Measurements from ENCODE around the gene AKAP8.

The AKAP8 gene

GRCh38 chr19:15330801-15331418 is 48.7 kb downstream of the AKAP8 start:
- no peak for DNase-seq

GRCh38 chr19:15328312-15328711 is 51.3 kb downstream of the AKAP8 start:
- DNase-seq, result no peak

- DNase-seq, result no peak
These were observed 54.6 kb downstream of the AKAP8 start for GRCh38 chr19:15324791-15325519.

DNA sequence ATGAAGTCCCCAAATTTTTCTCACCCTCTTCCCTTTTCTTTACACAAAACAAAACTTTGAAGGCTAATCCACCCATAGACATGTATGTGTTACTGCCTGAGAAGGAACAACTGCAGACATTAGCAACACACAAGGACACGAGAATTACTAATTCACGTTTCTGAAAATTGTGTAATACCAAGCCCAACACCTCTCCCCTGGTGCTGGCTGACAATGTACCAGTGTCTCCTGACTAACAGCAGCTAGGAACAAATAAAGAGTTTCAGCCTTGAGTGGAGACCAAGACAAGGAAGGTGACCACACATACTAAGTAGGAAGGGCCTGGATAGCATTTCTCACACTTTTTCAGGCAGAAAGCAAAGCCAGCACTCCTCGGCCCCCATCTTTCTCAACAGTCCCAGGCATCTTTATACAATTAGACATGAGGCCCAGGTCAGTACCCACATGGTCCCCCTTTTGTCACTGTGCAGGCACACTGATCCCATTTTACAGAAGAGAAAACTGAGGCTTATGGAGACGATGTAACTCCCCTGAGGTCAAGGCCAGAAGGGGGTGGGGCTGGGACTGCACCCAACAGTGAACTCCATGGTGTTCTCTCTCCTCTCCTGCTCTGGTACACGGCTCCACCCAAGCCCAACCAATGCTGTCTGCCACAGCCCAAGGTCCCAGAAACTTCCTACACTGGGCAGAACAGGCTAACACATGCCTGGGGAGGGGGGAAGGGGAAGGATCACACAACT is 55.9 kb downstream of the AKAP8 start:
- no peak for DNase-seq

DNA sequence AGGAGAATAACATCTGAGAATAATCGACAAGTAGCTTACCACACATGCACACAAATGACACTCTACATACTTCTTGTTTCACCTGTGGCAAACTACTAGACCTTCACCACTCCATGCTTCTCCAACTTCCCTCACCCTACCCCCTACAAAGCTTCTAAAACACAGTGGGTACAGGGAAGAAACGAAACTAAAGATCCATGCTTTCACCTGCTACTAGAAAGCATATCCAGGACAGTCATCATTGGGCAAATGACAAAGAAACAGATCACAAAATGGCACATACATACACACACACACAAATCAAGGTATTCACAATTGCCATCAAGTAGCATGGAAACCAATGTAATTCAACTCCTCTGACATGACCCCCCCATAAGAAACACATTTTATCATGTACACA is 57.8 kb downstream of the AKAP8 start:
- no peak for DNase-seq

GRCh38 chr19:15320116-15320515 is 59.5 kb downstream of the AKAP8 start:
- no peak for DNase-seq

DNA sequence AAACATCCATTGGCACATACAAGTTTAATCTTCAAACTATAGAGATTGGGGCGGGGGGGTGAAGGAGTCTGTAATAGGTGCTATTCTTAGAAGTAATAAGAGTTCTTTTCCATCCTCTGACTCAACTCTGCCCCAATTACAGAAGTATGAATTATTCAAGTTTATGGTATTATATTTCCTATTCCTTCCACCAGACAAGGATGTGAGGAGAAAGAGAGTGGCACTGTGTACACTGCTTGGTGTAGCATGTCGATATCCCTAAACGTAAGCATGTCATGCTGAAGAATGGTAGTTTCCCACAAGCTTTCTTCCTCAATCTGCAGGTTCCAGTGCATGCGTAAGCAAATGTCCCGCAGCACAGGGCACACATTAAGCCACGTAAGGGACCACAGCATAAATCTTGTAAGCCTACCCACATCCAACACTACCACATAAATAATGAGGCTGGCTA is 61.3 kb downstream of the AKAP8 start:
- DNase-seq, result no peak

GRCh38 chr19:15317392-15318071 is 62.1 kb downstream of the AKAP8 start:
- DNase-seq, result no peak

GRCh38 chr19:15316498-15316897 is 63.1 kb downstream of the AKAP8 start:
- DNase-seq, result no peak

GRCh38 chr19:15315101-15315500 is 64.5 kb downstream of the AKAP8 start:
- DNase-seq, result no peak

GRCh38 chr19:15313649-15314279 is 65.8 kb downstream of the AKAP8 start:
- no peak for DNase-seq

DNA sequence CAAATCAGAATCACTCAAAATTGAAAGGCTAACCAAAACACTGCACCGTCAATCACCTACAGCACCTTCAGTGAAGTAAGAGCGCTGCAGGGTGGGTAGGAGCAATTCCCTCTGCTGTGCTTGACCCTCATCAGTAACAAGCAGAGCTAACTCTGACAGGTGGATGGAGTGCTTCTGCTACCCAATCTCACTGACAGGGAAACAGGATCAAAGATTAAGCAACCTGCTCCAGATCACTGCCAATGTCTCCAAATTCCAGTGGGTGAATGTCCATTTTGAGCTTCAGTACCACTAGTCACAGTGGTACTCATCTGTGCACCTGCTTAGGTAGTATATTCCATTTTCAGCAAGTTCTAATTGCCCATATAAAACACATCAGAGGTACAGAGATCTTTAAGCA is 72.4 kb downstream of the AKAP8 start:
- no peak for DNase-seq

- DNase-seq, result no peak
These were observed 73.8 kb downstream of the AKAP8 start for GRCh38 chr19:15305582-15306334.

DNA sequence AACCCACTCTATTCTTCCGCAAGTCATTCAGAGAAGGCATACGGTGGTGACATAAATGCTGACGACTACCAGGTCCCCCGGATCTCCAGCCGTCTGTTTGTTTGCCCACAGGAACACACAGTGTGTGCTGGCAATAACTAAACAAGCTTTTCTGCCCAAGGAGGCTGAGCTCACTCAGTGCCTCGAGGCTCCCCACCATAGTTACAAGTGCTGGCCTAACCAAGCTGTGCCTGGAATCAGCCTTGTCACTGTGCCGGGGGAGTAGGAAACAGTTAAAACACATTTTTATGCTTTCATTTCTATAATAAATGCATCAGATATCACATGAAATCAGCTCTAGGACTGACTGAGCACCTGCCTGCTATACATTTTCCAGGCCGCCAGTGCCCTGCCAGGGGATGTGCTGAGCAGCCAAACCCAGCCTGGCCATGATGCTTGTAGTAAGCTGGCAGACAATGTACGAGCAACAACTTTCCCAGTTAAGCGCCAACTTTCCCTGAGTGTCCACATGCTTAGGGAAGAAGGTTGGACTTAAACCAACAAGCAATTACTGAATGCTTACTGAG is 75.4 kb downstream of the AKAP8 start:
- no peak for DNase-seq
